GM21737 (cell line): Measurements from ENCODE around the gene KLHDC4.
"Not testable (repeated sequence)": the region's sequence is repeated elsewhere in the genome, so short reads cannot be mapped to it uniquely, and the experiment has no call there.

ENCODE experiments used
- ATAC-seq: cut with Tn5 transposase; IDR thresholded peaks from one replicate; pipeline ENCODE4 v1.9.1; 2021; ENCODE audit warnings: mild to moderate bottlenecking, moderate library complexity; ENCODE audit not compliant: unreplicated experiment

Gene KLHDC4

GRCh38 chr16:87788730-87789436, 23.1 kb upstream of the KLHDC4 start:
- not testable (repeated sequence) for ATAC-seq

DNA sequence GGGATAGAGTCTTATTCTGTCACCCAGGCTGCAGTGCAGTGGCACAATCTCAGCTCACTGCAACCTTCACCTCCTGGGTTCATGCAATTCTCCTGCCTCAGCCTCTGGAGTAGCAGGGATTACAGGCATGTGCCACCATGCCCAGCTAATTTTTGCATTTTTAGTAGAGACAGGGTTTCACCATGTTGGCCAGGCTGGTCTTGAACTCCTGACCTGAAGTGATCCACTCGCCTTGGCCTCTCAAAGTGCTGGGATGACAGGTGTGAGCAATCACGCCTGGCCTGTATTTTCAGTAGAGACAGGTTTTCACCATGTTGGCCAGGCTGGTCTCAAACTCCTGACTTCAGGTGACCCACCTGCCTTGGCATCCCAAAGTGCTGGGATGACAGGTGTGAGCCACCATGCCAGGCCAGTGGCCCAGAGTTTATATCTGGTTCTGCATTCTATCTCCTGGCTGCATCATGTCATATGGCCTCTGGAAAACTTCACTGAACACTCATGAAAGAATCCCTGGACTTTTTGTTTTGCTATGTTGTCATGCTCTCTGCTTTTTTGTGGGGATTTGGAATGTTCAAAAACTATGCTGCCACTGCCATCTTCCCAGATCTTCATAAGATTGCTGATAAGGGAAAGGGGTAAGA, 21.8 kb upstream of the KLHDC4 start:
- not testable (repeated sequence) for ATAC-seq

DNA sequence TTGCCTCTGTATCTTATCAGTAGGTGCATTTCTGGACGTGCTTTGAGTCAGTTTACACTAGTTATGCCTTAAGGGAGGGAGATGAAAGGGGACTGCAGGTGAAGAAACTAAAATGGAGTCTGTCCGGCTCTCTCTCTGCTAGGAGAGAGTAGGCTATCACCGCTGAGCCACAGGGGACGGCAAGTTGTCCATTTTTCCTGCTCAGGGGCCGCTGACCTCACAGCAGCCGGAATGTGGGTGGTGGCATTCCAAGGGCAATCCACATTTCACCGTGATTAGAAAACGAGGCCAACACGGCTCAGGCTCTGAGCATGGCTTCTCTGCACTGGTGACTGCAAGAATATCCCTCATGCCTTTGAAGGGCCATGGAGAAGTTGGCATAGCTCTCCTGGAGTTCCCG, 19.0 kb upstream of the KLHDC4 start:
- no peak for ATAC-seq

- ATAC-seq, result no peak
Observed at GRCh38 chr16:87782033-87782432, 16.2 kb upstream of the KLHDC4 start.

- ATAC-seq, result no peak
Observed at GRCh38 chr16:87780385-87780989, 14.7 kb upstream of the KLHDC4 start.

DNA sequence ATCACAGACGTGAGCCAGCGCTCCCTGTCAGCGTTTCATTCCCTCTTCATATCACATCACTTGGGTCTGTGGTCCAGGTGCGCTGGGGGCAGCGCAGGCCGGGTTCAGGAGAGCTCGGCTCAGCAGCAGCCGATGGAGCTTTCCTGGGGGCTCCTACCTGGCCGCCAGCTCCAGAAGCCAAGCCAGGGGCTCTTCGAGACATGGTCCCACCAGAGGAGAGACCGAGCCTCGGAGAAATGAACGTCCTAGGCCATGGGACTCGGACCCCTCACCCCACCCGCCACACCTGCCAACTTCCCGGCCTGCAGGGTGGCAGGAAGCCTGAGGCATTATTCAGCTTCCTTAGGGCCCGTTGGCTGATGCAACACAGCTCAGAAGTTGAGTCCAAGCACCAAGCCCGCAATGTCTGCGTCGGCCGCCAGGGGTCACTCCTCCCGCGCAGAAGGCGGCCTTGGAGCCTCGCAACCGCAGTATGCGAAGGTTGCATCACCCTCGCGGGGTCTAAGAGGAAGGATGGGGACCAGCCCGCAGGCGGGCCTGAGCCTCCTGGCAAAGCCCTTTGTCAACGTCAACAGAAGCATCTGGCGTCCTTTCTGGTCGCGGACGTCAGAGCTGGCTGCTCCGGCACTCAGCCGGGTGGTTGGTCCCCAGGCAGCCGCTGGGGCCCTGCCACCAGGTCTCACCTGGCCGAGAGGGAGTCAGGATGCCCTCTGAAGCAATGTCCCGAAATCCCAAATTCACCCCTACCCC, 13.2 kb upstream of the KLHDC4 start:
- peak; percentile 57 for ATAC-seq

GRCh38 chr16:87778476-87778829, 12.7 kb upstream of the KLHDC4 start:
- no peak for ATAC-seq

DNA sequence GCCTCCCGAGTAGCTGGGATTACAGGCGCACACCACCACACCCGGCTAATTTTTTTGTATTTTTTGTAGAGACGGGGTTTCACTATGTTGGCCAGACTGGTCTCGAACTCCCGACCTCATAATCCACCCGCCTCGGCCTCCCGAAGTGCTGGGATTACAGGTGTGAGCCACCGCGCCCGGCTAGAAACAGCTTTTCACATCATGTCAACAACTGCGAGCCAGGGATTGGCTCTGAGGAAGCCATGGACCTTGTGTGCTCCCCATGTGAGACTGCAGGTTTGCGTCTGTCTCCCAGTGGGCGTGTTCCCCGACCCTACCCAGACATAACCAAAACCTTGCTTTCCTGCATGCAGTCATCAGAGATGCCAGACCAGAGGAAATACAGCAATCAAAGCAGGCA, 8.1 kb upstream of the KLHDC4 start:
- not testable (repeated sequence) for ATAC-seq

- not testable (repeated sequence) for ATAC-seq
Observed at GRCh38 chr16:87767456-87767855, 1.7 kb upstream of the KLHDC4 start.

DNA sequence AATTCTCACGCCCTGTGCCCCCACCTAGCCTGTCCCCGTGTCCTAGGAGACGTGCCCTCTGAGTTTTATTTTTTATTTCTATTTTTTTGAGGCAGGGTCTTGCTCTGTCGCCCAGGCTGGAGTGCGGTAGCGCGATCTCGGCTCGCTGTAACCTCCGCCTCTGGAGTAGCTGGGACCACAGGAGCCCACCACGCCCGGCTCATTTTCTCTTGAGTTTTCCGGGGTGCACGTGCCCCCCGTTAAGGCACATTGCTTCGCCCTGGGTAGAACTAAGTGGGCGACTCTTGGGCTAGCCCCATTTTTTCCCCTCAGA, 655 bp upstream of the KLHDC4 start:
- no peak for ATAC-seq

DNA sequence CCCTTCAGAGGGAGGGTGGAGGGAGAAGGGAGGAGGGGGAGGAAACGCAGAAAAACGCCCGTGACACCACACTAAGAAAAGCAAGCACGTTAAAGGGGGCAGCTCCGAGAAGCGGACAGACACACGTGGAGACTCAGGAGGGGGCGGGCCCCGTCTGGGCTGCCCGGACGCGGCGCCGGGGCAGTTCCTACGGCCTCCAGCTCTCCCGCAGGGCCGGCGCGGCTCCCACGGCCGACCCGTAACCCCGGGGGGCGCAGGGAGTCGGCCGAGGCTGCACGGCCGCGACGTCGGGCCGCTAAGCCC, 362 bp downstream of the KLHDC4 start:
- peak; percentile 24 for ATAC-seq

DNA sequence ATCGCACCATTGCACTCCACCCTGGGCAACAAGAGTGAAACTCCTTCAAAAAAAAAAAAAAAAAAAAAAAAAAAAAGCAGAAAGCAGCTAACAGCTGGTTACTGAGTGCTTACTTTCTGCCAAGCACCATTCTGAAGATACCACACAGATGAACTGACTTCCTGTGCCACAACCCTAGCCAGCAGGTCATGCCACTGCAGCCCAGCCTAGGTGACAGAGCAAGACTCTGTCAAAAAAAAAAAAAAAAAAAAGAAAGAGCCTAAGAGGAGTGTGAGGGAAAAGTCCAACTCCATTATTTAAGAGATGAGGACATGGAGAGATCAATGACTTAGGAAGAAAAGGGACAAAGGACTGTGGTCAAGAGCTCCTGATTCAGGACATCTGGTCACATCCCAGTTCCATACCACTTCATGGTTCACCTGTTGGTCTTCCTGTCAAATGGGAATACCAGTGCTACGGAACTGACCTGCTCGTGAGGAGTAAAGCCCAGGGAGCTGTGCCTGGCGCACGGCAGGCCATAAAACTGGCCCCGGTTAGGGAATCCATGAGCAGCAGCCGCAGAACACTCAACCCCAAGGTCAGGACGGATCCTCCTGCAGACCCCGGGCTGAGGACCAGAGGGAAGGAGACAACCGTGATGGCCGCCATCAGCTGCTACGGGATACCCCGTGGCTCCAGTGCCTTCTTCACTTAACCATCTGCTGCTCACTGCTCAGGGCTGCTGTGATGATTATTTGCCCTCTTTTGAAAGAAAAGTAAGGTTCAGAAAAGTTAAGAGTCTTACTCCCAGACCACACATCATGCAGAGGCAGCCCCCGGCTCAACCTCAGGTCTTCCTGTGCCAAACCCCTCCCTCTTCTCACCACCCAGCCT, 950 bp downstream of the KLHDC4 start:
- peak; percentile 10 for ATAC-seq

DNA sequence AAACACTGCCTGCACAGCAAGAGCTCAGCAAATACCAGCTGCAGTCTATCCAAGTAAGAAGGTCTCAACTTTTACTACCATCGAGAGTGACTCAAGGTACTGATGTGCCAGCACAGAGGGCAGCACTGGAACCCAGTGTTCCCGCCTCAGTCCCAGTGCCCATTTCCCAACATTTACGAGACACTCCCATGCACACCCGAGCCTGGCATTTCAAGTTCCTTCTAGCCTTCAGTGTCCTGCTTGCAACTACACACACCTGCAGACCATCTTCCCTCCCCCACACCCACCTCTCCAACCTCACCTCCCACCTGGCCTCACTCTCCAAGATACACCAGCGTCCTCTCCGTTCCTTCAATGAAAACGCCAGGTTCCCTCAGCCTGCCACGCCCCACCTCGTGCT, 3.2 kb downstream of the KLHDC4 start:
- ATAC-seq, result no peak

DNA sequence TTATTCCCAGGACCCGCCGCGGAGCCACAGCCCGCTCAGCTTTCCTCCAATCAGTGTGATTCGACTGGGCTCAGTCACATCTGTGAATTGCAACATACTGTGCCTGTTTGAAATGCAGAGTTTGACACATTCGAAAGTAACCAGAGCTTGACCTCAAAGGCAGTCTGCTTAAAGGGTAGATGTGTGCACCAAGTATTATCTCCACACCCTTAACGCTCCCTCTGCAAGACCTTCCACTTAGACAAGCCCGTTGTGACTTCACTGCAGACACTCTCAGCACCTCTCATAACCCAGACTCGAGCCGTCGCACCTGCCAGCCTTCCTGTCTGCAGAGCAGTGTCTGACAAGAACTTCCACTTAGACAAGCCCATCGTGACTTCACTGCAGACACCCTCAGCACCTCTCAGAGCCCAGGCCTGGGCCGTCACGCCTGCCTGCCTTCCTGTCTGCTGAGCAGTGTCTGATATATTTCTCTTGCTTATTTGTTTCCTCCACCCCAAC, 3.7 kb downstream of the KLHDC4 start:
- ATAC-seq, result no peak

DNA sequence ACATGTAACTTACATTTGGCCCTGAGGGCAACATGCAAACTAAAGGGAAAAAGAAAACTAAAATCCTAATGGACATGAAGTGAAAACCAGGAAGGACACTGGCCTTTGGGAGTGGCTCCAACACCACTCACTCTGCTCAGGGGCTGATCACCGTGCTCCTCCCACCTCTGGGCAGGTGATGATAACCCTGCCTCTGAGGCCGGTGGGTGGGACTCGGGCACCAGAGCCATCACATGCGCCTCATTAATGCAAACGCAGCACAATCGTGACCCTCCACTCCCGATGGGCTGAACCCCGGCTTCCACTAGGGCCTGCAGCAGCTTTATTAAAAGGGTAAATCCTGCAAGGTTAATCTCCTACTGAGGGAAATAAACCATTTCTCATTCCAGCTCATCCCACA, 4.7 kb downstream of the KLHDC4 start:
- ATAC-seq, result no peak

GRCh38 chr16:87757841-87758426, 7.9 kb downstream of the KLHDC4 start:
- ATAC-seq, result no peak

GRCh38 chr16:87754535-87754934, 11.3 kb downstream of the KLHDC4 start:
- no peak for ATAC-seq

GRCh38 chr16:87747626-87748414, 18.0 kb downstream of the KLHDC4 start:
- ATAC-seq, result no peak

- ATAC-seq, result no peak
Observed at GRCh38 chr16:87746178-87746577, 19.6 kb downstream of the KLHDC4 start.
